Upper lobe of left lung (tissue), 4 donors: ENCODE measurements around the gene OPCML.

ENCODE experiments used
- CTCF ChIP-seq, 6 experiments: fragments of 450-650 bp in 4 of 6; fragments of 200-600 bp in 2 of 6; sonication (generic) in 2 of 6; IDR thresholded peaks; one replicate each; pipeline ENCODE4 v1.5.1; 2016 to 2019; ENCODE audit warnings: antibody characterized with exemption in 6 of 6
- EP300 ChIP-seq, 4 donors: sonication (generic); formaldehyde crosslinking; IDR thresholded peaks; one replicate each; pipeline ENCODE4 v1.5.1; 2017; ENCODE audit warnings: antibody characterized with exemption in 4 of 4, control low read depth in 2 of 4
- POLR2A ChIP-seq, 4 donors: fragments of 450-650 bp; IDR thresholded peaks; one replicate each; pipeline ENCODE4 v1.5.1; 2016 to 2017; ENCODE audit warnings: antibody characterized with exemption in 4 of 4, mild to moderate bottlenecking in 2 of 4
- POLR2AphosphoS5 ChIP-seq, 2 donors: sonication (generic); formaldehyde crosslinking; IDR thresholded peaks; one replicate each; pipeline ENCODE4 v1.5.1; 2017; ENCODE audit warnings: antibody characterized with exemption in 2 of 2

DNA sequence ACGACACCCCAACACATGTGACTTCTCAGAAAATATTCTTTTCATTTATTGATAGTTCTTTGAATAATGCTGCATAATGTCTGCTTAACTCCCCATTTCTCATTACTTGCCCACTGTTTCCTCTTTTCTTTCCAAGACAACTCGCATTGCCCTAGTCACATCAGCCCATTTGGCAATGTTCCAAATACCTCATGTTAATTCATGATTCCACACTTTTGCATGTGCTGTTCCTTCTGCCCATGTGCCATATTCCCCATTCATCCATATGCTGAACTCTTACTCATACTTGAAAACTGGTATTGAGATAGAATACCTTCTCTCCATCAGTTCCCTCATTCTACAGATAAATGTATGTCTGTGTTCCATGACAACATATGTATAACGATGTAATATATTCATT lies 993.7 kb downstream of the OPCML start:
- no peak for TF ChIP-seq CTCF (IDR thresholded peaks at IDR 0.05)
- no peak for TF ChIP-seq EP300 (IDR thresholded peaks at IDR 0.05)
- TF ChIP-seq POLR2A (IDR thresholded peaks at IDR 0.05) = no peak
- no peak for TF ChIP-seq POLR2AphosphoS5 (IDR thresholded peaks at IDR 0.05)
